ENCODE results near the gene GNG7.
"Not testable (repeated sequence)": the region's sequence is repeated elsewhere in the genome, so short reads cannot be mapped to it uniquely, and the experiment has no call there.

GNG7 gene

GRCh38 chr19:2495651-2496316, 206.7 kb downstream of the GNG7 start:
- in situ Hi-C loops (cut with HindIII; ENCODE audit: low sequenced_read_pairs): no loop called here

GRCh38 chr19:2495130-2495641, 207.3 kb downstream of the GNG7 start:
- in situ Hi-C loops (cut with HindIII; ENCODE audit: low sequenced_read_pairs): no loop called here

GRCh38 chr19:2494447-2495129, 207.9 kb downstream of the GNG7 start:
- in situ Hi-C loops (cut with HindIII; ENCODE audit: low sequenced_read_pairs): no loop called here

GRCh38 chr19:2494084-2494446, 208.4 kb downstream of the GNG7 start:
- in situ Hi-C loops (cut with HindIII; ENCODE audit: low sequenced_read_pairs): no loop called here

- in situ Hi-C loops (cut with HindIII; ENCODE audit: low sequenced_read_pairs): not testable (repeated sequence)
These were observed 209.0 kb downstream of the GNG7 start for GRCh38 chr19:2493448-2493847.

- in situ Hi-C loops (cut with HindIII; ENCODE audit: low sequenced_read_pairs): no loop called here
These were observed 209.6 kb downstream of the GNG7 start for GRCh38 chr19:2492870-2493269.

- in situ Hi-C loops (cut with HindIII; ENCODE audit: low sequenced_read_pairs): no loop called here
These were observed 211.2 kb downstream of the GNG7 start for GRCh38 chr19:2491130-2491801.

GRCh38 chr19:2490659-2491058, 211.8 kb downstream of the GNG7 start:
- in situ Hi-C loops (cut with HindIII; ENCODE audit: low sequenced_read_pairs): no loop called here

- in situ Hi-C loops (cut with HindIII; ENCODE audit: low sequenced_read_pairs): no loop called here
These were observed 213.4 kb downstream of the GNG7 start for GRCh38 chr19:2488942-2489731.

GRCh38 chr19:2488405-2488941, 214.0 kb downstream of the GNG7 start:
- in situ Hi-C loops (cut with HindIII; ENCODE audit: low sequenced_read_pairs): no loop called here

- in situ Hi-C loops (cut with HindIII; ENCODE audit: low sequenced_read_pairs): no loop called here
These were observed 214.7 kb downstream of the GNG7 start for GRCh38 chr19:2487842-2488241.

GRCh38 chr19:2487090-2487489, 215.4 kb downstream of the GNG7 start:
- in situ Hi-C loops (cut with HindIII; ENCODE audit: low sequenced_read_pairs): no loop called here

- in situ Hi-C loops (cut with HindIII; ENCODE audit: low sequenced_read_pairs): no loop called here
These were observed 217.1 kb downstream of the GNG7 start for GRCh38 chr19:2485428-2485827.

GRCh38 chr19:2484178-2484937, 218.1 kb downstream of the GNG7 start:
- in situ Hi-C loops (cut with HindIII; ENCODE audit: low sequenced_read_pairs): no loop called here

GRCh38 chr19:2483484-2484151, 218.9 kb downstream of the GNG7 start:
- in situ Hi-C loops (cut with HindIII; ENCODE audit: low sequenced_read_pairs): no loop called here

- in situ Hi-C loops (cut with HindIII; ENCODE audit: low sequenced_read_pairs): no loop called here
These were observed 219.4 kb downstream of the GNG7 start for GRCh38 chr19:2483084-2483483.

GRCh38 chr19:2482354-2483038, 220.0 kb downstream of the GNG7 start:
- in situ Hi-C loops (cut with HindIII; ENCODE audit: low sequenced_read_pairs): no loop called here

GRCh38 chr19:2481466-2481865, 221.0 kb downstream of the GNG7 start:
- in situ Hi-C loops (cut with HindIII; ENCODE audit: low sequenced_read_pairs): no loop called here

GRCh38 chr19:2479556-2480194, 222.8 kb downstream of the GNG7 start:
- in situ Hi-C loops (cut with HindIII; ENCODE audit: low sequenced_read_pairs): no loop called here
